HepG2 (cell line): ENCODE data around the gene TOMM7. TPM values are rescaled to one million over a fixed set of nuclear protein-coding genes. Genes with fewer than 3 reads are reported as not detected.

Source experiments
- ATAC-seq: fragments of 200-7000 bp; cut with Tn5 transposase; 3 replicates; pipeline ENCODE4 v1.9.1; 2020; ENCODE audit warnings: mild to moderate bottlenecking, moderate library complexity
- BruUV-seq: library from RNA; stranded (reverse); fragments of 400-500 nt; replicated peaks from 2 replicates; lab custom pipeline; 2021; lab: Mats Ljungman, UMichigan
- CTCF ChIA-PET: fragments of 300-600 bp; formaldehyde crosslinking; extraction: SDS; loops from one replicate; lab custom pipeline; 2021; ENCODE audit warnings: low total read pairs, inconsistent platforms, low intra/inter-chr PET ratio; lab: Yijun Ruan, JAX
- POLR2A ChIA-PET: fragments of 350-600 bp; sonication (Branson Sonifier 250); formaldehyde crosslinking; loops from one replicate; lab custom pipeline; 2020; ENCODE audit warnings: antibody characterized with exemption, inconsistent platforms; lab: Yijun Ruan, JAX
- DNase-seq: peaks from one replicate; pipeline ENCODE4 v3.0.0-alpha.2; 2015; ENCODE audit warnings: low spot score
- FAIRE-seq: peaks from 3 replicates; lab custom pipeline; 2011; peaks lifted over from hg19 to GRCh38; lab: Jason Lieb, UNC
- H2AFZ ChIP-seq: one replicate; pipeline ENCODE4 v1.6.1; 2011; ENCODE audit warnings: low read length, inconsistent platforms
- H3K27ac ChIP-seq: fragments of 300-600 bp; 3 replicates; pipeline ENCODE4 v1.8.0; 2011; ENCODE audit warnings: mixed run types, mild to moderate bottlenecking, mixed read lengths, low read length, inconsistent platforms; ENCODE audit not compliant: insufficient read depth; ENCODE audit errors: extremely low read length
- H3K27me3 ChIP-seq, 2 experiments: fragments of 200-600 bp in 1 of 2; 2 replicates in 1 of 2; 3 replicates in 1 of 2; pipeline versions ENCODE4 v1.6.0 to v1.8.0; 2011; ENCODE audit warnings: low read length in 2 of 2, mild to moderate bottlenecking in 2 of 2, moderate library complexity in 2 of 2, inconsistent platforms in 1 of 2; ENCODE audit not compliant: insufficient read depth in 2 of 2, control insufficient read depth in 1 of 2
- H3K36me3 ChIP-seq, 2 experiments: fragments of 200-600 bp in 1 of 2; replicated peaks in 1 of 2; 2 replicates in 1 of 2; 3 replicates in 1 of 2; pipeline versions ENCODE4 v1.5.1 to v1.8.0; 2011; ENCODE audit warnings: low read length in 2 of 2, inconsistent platforms in 1 of 2; ENCODE audit not compliant: insufficient read depth in 2 of 2, control insufficient read depth in 1 of 2
- H3K4me1 ChIP-seq: 2 replicates; pipeline ENCODE4 v1.5.1; 2012; ENCODE audit warnings: low read length, inconsistent platforms; ENCODE audit not compliant: insufficient read depth
- H3K4me2 ChIP-seq: 2 replicates; pipeline ENCODE4 v1.6.0; 2011; ENCODE audit warnings: low read depth, low read length, inconsistent platforms
- H3K4me3 ChIP-seq, 3 experiments: fragments of 200-600 bp in 1 of 3; sonication (generic), shearing (Covaris generic) in 1 of 3; replicated peaks in 1 of 3; 2 replicates each; pipeline ENCODE4 v1.5.1; 2011 to 2016; ENCODE audit warnings: low read length in 3 of 3, inconsistent platforms in 2 of 3, low read depth in 2 of 3, mild to moderate bottlenecking in 2 of 3, control low read depth in 1 of 3, mixed read lengths in 1 of 3; ENCODE audit not compliant: insufficient read depth in 1 of 3
- H3K79me2 ChIP-seq: one replicate; pipeline ENCODE4 v1.6.1; 2011; ENCODE audit warnings: low read length, inconsistent platforms; ENCODE audit not compliant: insufficient read depth
- H3K9ac ChIP-seq: 2 replicates; pipeline ENCODE4 v1.6.0; 2011; ENCODE audit warnings: mild to moderate bottlenecking, low read depth, low read length, inconsistent platforms; ENCODE audit not compliant: insufficient read depth
- H3K9me3 ChIP-seq: 2 replicates; pipeline ENCODE4 v1.5.1; 2012; ENCODE audit warnings: mild to moderate bottlenecking, low read length
- H4K20me1 ChIP-seq: 2 replicates; pipeline ENCODE4 v1.6.0; 2011; ENCODE audit warnings: inconsistent platforms, mild to moderate bottlenecking, low read length, moderate library complexity; ENCODE audit not compliant: insufficient read depth
- ARHGAP35 ChIP-seq: sonication (generic); formaldehyde crosslinking; IDR thresholded peaks from 2 replicates; pipeline ENCODE4 v1.9.0; 2022; ENCODE audit warnings: mild to moderate bottlenecking, inconsistent platforms, moderate library complexity, missing genetic modification reagents, borderline replicate concordance
- FUBP1 ChIP-seq: sonication (generic); formaldehyde crosslinking; IDR thresholded peaks from 2 replicates; pipeline ENCODE4 v1.5.1; 2020; ENCODE audit warnings: missing genetic modification reagents, mild to moderate bottlenecking, borderline replicate concordance
- IKZF4 ChIP-seq: sonication (generic); formaldehyde crosslinking; IDR thresholded peaks from 2 replicates; pipeline ENCODE4 v1.5.1; 2020; ENCODE audit warnings: borderline replicate concordance, mild to moderate bottlenecking, low read depth, missing genetic modification reagents; ENCODE audit errors: not compliant biosample characterization
- SRSF1 ChIP-seq: fragments of 200-400 bp; formaldehyde crosslinking; optimal IDR thresholded peaks from 2 replicates; pipeline ENCODE3; 2017; ENCODE audit warnings: mild to moderate bottlenecking, low read depth, low read length, moderate library complexity
- ZHX2 ChIP-seq, 2 experiments: sonication (generic) in 1 of 2; formaldehyde crosslinking in 1 of 2; IDR thresholded peaks; 2 replicates each; pipeline versions ENCODE4 v1.6.1 to v1.9.0; 2014 to 2022; ENCODE audit warnings: antibody characterized with exemption in 1 of 2, borderline replicate concordance in 1 of 2, inconsistent platforms in 1 of 2, low read depth in 1 of 2, missing genetic modification reagents in 1 of 2
- ZMYM4 ChIP-seq: sonication (generic); formaldehyde crosslinking; IDR thresholded peaks from 2 replicates; pipeline ENCODE4 v1.8.1; 2023; ENCODE audit warnings: mild to moderate bottlenecking, missing genetic modification reagents
- ZNF180 ChIP-seq: sonication (generic); formaldehyde crosslinking; IDR thresholded peaks from 2 replicates; pipeline ENCODE4 v1.4.0; 2020; ENCODE audit warnings: low read depth, missing genetic modification reagents, borderline replicate concordance
- WGBS: methylation state at CpG from one replicate; pipeline ENCODE4 v1.1.6; 2017; ENCODE audit warnings: low lambda C conversion rate; 5-methylcytosine and 5-hydroxymethylcytosine counted together
- in situ Hi-C: cut with HindIII; loops from 2 replicates; pipeline ENCODE4 v1.10.0; 2017; ENCODE audit warnings: low pct_unique_long_range_greater_than_20kb; ENCODE audit not compliant: extremely low pct_ligation_motif_present
- intact Hi-C: fragments of 100-400 bp; cut with micrococcal nuclease; formaldehyde crosslinking; loops from one replicate; pipeline ENCODE4 v1.10.0; 2022; ENCODE audit not compliant: unreplicated experiment
- polyA plus RNA-seq, 8 experiments: library from polyadenylated mRNA; depleted of rRNA in 3 of 8; stranded (reverse) in 7 of 8; unstranded in 1 of 8; fragments of >200 nt; fragmentation: Illumina TruSeq in 4 of 8; extraction: Trizol in 4 of 8; gene quantifications; 2 replicates each; pipeline versions ENCODE4 v1.2.1 to v1.2.3, GENCODE V29; 2011 to 2016; ENCODE audit warnings: low read depth in 4 of 8, missing spikeins in 1 of 8, mixed read lengths in 1 of 8; ENCODE audit not compliant: insufficient read depth in 1 of 8
- total RNA-seq, 5 experiments: library from RNA; depleted of rRNA; stranded (reverse); fragments of >200 nt; fragmentation: Illumina TruSeq; extraction: Trizol; gene quantifications; 2 replicates each; pipeline ENCODE4 v1.2.3, GENCODE V29; 2016; ENCODE audit warnings: low read depth in 1 of 5

Gene TOMM7
- total and polyA plus RNA-seq, 2 of the 13 experiments (the other 11 are each of a cell fraction or from before 2014, with no cell fraction given): 251 to 369 TPM

GRCh38 chr7:22861576-22861975 is 38.9 kb upstream of the TOMM7 start:
- POLR2A ChIA-PET: no interaction called here
- FAIRE-seq (no peak), ATAC-seq (no peak), DNase-seq (no peak)
- in situ Hi-C loops: no loop called here
- Histone ChIP-seq H3K27me3 (no peaks in the 10 kb centered on the region), H3K79me2 (no peaks in the 10 kb centered on the region), H3K27ac (no peak overlapping the region), H3K9ac (no peak overlapping the region), H3K4me3 (no peak overlapping the region), H3K4me1 (peaks cover 50% of the 10 kb centered on the region), H4K20me1 (no peaks in the 10 kb centered on the region), H3K4me2 (no peak overlapping the region), H3K36me3 (peaks cover 0 to 4% of the 10 kb centered on the region in 2 experiments; a peak in 2 of 5 replicates), H3K9me3 (no peaks in the 10 kb centered on the region), H2AFZ (no peak overlapping the region)
- CTCF ChIA-PET: interaction anchor here (1.6 kb wide), 1 partner anchor 136 kb away, joined by 5 read pairs; no protein-coding TSS in a partner anchor
- WGBS: 90% methylated on average over 2 of the region's 2 CpGs
- intact Hi-C loops: loop anchor here (10.0 kb wide), 1 partner anchor 297 kb away; no protein-coding TSS in a partner anchor
- TF ChIP-seq IKZF4 (CRISPR knock-in tag) (no peak), FUBP1 (CRISPR knock-in tag) (no peak), SRSF1 (no peak), ARHGAP35 (CRISPR knock-in tag) (no peak), ZNF180 (no peak), ZHX2 (IDR thresholded peaks at IDR 0.05; ENCODE audit: low read depth) (no peak), ZHX2 (CRISPR knock-in tag; IDR thresholded peaks at IDR 0.05; ENCODE audit: borderline replicate concordance) (no peak), ZMYM4 (CRISPR knock-in tag) (no peak)
- no TSS peak for BruUV-seq
